DMS53 (cell line): ENCODE measurements around the gene EPC1.
"Not testable (repeated sequence)": the region's sequence is repeated elsewhere in the genome, so short reads cannot be mapped to it uniquely, and the experiment has no call there.

ENCODE experiments used
- DNase-seq: peaks from one replicate; lab custom pipeline; 2025; lab: John Stamatoyannopoulos, UW

EPC1 gene

GRCh38 chr10:32234471-32234870, 112.5 kb downstream of the EPC1 start:
- DNase-seq = no peak

- DNase-seq = not testable (repeated sequence)
Measured at GRCh38 chr10:32233375-32233774, 113.6 kb downstream of the EPC1 start.

- DNase-seq = peak; percentile 6
Measured at GRCh38 chr10:32232378-32232777, 114.6 kb downstream of the EPC1 start.

- not testable (repeated sequence) for DNase-seq
Measured at GRCh38 chr10:32229788-32230187, 117.2 kb downstream of the EPC1 start.

- no peak for DNase-seq
Measured at GRCh38 chr10:32229170-32229569, 117.8 kb downstream of the EPC1 start.

- no peak for DNase-seq
Measured at GRCh38 chr10:32227802-32228201, 119.2 kb downstream of the EPC1 start.

GRCh38 chr10:32226624-32227023, 120.3 kb downstream of the EPC1 start:
- no peak for DNase-seq

GRCh38 chr10:32225976-32226375, 121.0 kb downstream of the EPC1 start:
- no peak for DNase-seq

GRCh38 chr10:32222376-32222775, 124.6 kb downstream of the EPC1 start:
- not testable (repeated sequence) for DNase-seq

- DNase-seq = peak; percentile 4
Measured at GRCh38 chr10:32219156-32219555, 127.8 kb downstream of the EPC1 start.

- DNase-seq = not testable (repeated sequence)
Measured at GRCh38 chr10:32218206-32219044, 128.5 kb downstream of the EPC1 start.
